HG03378 (cell line): ENCODE data around the gene ANKRD44.

Source experiments
- ATAC-seq: cut with Tn5 transposase; IDR thresholded peaks from one replicate; pipeline ENCODE4 v1.9.1; 2021; ENCODE audit warnings: mild to moderate bottlenecking, moderate library complexity; ENCODE audit not compliant: unreplicated experiment

ANKRD44 gene

DNA sequence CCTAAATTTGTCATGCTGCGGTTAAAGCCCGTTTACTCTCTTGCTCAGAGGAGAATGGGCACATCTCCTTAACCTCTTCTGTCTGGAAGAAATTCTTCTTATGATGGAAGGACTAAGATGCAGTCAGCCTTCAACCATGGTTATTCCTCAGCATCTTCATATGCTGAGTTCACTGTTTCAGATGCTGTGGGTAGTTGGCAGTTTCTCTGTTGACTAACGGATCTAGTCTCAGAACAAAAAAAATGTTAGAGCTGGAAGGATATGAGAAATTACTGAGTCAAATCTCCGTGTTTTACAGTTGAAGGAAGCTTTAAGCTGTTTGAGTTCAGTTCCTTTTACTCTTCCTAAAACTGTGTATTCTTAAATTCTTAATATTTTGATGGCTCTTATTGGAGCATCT is 340.5 kb downstream of the ANKRD44 start:
- no peak for ATAC-seq

DNA sequence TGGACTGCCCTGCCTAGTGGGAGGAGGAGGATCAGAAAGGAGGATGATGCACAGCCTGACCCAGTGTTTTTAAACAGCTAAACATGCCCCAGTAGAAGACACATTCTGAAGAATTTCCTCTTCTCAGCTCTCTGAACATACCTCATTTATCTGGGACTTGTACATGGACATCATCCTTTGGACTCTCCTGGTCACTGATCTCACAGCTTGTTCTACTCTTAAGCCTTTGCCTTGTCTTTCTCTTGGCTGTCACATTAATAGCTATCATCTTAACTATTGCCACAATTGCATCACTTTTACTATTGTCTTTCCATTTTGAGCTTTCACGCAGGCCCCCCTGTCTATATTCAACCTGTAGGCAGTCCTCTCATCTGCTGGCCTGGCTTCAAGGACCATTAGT is 342.1 kb downstream of the ANKRD44 start:
- ATAC-seq = no peak

DNA sequence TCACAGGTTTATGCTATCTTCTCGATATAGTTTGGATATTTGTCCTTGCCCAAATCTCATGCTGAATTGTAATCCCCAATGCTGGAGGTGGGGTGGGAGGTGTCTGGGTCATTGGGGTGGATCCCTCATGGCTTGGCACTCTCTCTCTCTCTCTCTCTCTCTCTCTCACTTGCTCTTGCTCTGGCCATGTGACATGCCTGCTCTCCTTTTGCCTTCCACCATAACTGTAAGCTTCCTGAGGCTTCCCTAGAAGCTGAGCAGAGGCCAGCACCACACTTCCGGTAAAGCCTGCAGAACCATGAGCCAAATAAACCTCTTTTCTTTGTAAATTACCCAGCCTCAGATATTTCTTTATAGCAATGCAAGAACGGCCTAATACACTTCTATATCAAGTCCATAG is 342.8 kb downstream of the ANKRD44 start:
- ATAC-seq = no peak

DNA sequence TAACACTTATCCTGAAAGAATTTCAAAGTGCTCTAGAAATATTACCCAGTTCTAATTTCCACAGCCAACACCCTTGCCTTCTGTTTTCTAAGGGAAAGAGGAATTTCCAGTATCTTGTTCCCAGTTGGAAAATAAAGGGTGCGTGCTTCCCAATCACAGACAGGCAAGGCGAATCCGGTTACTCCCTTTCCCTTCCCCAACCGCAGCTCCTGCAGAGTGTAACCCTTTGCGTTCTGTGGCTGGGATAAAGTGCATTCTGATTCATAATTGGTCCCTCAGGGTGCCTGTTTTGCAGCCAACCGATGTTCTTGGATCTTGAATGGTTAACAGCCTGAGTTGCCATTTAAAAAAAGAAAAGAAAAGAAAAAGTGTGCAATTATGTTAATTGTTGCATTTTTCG is 343.5 kb downstream of the ANKRD44 start:
- no peak for ATAC-seq

DNA sequence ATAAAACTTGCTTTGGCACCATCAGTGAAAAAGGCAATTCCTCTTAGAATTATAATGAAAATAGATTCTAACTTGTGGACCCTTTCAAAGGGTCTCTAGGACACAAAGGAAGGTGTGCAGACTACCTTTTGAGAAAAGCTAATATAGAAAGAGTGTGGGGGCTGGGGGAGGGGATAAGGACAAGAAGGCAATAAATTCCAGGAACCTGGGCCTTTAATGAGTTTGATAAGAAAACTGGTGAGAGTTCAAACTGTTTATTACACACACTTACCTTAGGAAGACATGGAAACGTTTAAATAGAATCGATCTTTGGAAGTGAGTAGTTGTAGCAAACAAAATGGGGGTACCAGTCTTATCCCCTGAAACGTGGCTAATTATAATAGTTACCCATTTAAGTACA is 344.5 kb downstream of the ANKRD44 start:
- ATAC-seq = no peak

DNA sequence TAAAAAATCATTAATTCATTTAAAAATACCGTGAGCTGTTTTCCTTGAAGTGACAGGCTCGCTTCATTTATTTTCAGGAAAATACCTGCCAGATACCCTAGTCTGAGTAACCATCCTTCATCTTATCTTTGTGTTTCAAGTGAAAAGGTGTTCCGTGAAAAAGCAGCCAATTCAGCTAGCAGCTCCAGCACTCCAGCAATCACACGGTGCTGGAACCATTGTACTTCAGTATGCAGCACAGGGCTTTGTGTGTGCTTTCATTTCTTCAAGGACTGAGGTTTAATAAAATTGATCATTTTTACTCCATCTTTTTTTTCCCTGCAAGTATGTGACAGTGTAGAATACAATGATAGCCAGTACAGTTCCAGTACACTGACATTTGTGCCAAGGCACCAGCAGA is 344.9 kb downstream of the ANKRD44 start:
- ATAC-seq = no peak

DNA sequence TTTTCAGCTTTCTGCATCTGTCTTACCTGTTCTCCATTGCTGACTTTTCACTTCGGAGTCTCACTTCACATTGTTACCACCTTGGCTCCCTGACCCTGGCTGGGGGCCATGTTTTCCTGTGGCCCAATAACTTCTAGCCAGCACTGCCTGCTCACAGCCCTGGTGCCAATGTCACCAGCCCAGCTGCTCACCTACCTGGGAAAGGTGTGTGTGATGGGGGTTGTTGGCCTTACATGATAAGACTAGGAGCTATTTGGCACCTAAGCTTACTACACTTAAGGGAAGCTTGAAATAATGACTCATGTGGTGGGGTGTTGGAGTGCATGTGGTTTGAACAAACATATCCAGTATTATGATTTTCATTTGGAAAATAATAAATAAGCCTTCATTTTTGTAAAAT is 346.6 kb downstream of the ANKRD44 start:
- ATAC-seq = no peak

DNA sequence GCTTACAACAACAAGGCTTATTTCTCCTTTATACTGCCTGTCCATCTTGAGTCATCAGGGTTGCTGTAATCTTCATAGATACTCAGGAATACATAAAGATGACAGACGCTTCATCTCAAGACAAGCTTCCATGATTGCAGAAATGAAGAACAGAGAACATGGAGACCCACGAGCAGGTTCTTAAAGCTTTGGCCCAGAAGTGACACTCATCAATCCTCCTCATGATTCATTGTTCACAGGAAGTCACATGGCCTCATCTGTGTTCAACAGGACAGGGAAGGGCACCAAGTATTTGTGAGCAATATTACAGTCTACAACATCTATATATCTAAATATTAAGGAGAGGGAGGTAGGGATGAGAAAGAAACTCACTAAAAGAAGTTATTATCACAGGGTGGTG is 347.5 kb downstream of the ANKRD44 start:
- ATAC-seq = no peak

DNA sequence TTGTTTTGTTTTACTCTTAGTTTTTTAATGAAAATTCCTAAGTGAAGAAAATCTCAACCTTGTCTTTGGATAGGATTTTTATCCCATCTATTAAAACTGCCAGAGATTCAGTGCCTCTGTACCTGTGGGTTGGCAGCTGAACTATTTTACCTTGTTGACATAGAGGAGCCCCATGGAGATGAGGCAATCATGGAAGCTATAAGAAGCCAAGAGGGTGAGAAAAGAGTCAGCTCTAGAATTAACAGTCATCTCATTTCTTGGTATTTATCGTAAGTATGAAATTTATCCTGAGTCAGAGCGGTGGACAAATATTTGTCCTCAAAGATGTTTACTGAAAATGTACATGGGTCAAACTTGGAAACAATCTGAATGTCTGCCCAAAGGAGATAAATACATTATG is 348.3 kb downstream of the ANKRD44 start:
- ATAC-seq = no peak

DNA sequence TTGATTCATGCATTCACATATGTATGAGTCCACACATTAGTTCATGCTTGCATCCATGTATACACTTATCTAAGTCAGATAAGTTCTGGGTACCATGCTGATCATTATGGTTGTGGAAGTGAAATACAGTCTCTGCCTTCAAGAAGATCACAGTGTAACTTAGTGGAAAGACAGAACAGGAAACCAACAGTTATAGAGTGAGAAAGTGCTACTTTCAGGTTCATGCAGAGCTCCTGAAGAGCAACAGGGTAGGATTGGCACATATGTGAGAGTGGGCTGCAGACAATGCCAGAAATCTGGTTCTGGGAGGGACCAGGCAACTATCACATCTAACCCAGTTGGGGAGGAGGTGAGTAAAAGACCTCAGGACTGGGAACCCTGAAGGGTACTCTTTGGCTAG is 348.7 kb downstream of the ANKRD44 start:
- ATAC-seq = peak; percentile 97

DNA sequence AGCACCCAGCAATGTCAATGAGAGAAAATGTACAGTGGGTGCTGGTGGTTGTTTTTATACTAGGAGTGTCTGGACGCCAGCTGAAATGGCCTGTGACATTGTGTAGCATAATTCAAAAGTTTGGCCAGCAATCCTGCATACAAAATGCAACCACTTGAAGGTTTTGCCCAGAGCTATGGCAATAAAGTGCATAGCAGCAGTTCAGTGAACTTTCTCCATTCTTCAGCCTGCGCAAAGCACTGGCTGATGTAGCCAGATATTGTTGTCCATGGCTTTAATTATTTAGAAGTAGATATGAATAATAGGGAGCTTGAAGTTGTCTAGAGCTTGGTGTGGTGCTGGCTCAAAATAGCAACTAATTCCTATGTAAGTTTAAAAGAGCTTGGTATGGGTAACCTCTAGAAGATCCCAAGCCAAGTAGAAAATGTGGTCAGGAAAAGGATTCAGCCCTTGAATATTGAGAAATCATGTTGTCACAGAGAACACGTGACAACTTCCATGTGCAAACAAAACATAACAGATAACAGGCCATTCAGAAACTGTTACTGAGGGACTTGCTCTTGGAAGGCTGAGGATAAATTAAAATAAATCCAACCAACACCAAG is 350.7 kb downstream of the ANKRD44 start:
- ATAC-seq = no peak

DNA sequence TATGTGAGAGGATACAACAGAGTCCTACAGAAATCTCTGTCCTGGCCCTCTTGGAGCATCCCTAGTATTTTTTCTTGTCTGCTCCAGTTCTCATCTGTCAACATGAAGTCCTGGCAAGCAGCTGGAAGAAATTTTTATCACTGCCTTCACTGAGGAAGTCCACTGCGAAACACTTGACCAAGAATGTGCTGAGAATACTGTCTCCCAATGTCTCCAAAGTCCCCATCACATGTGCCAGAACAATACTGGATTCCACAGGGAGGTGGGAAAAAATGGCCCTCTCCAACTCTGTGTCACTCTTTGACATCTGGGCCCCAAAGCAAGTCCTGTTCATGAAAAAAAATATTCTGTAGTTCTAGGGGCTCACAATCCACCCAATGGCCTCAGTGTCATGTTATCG is 351.3 kb downstream of the ANKRD44 start:
- no peak for ATAC-seq

DNA sequence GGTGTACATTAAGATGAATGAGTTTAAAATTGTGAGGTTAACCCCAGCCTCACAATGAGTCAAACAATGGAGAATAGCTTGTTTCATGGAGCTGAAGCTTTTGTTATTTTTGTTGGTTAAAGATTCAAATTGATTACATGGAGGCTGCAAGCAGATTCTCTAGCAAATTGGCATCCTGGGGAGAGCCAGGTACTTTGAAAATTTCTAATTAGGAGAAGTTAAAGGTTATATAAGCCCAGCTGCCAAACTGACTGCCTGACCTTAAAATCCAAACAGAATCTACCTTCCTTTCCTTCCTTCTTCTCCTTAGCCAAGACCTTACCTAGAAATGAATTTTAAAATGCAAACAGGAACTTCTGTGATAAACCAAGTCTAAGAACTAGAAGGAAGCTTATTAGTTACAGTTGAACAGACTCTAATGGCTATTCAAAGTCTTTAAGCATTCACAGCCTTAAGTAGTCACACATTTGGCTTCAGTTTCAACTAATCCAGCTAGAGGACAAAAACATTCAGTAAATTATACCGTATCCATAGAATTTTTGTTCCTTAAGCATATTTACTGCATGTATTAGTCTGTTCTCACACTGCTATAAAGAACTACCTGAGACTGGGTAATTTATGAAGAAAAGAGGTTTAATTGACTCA is 352.6 kb downstream of the ANKRD44 start:
- ATAC-seq = no peak

DNA sequence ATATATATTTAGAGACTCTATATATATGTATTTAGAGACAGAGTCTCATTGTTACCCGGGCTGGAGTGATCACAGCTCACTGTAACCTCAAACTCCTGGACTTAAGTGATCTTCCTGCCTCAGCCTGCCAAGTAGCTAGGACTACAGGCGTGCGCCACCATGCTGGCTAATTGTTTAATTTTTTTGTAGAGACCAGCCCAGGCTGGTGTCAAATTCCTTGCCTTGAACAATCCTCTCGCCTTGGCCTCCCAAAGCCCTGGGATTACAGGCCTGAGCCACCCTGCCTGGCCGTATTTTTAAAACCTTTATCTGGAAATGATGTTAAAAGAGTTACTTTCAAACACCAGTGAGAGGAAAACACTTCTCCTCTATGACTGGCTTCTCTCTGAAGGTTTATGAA is 353.1 kb downstream of the ANKRD44 start:
- no peak for ATAC-seq

DNA sequence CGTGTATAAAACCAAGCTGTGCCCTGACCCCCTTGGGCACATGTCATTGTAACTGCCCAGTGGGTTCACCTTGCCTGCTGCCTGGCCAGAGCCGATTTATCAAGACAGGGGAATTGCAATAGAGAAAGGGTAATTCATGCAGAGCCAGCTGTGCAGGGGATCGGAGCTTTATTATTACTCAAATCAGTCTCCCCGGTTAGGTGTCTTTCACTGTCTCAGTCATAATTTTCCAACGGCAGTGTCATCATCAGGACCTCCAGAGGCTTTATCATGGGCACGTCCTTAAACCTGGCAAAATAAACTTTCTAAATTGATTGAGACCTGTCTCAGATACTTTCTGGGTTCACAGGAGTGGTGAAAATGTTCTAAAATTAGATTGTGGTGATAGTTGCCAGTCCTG is 354.5 kb downstream of the ANKRD44 start:
- no peak for ATAC-seq

DNA sequence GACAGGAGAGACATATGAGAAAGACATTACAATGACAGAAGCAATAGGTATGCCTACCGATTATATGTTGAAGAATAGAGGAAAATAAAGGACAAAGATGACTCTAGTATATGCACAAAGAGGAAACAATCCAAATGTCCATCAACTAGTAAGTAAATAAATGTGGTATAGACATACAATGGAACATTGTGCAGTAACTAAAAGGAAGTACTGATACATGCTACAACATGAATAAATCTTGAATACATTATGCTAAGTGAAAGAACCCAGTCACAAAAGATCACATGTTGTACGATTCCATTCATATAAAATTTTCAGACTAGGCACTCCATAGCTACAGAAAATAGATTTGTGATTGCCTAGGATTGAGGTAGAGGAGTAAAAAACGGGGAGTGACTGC is 355.5 kb downstream of the ANKRD44 start:
- no peak for ATAC-seq

DNA sequence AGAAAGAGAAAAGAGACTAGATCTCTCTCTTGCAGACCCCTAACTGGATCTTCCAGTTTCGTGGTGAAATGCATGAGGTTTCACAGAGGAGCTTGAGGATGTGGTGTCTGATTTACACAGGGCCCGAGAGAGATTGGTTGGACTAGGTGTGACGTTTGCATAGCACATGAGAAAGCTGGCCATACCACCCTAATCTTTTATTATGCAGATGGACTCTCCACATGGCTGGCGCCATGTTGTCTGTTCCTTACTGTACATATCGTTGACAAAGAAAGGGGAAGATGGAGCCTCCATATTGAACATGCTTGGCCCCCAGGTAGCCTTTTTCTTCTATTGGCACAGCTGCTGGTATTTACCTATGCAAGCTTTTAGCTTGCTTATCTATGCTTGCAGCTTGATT is 356.6 kb downstream of the ANKRD44 start:
- no peak for ATAC-seq

DNA sequence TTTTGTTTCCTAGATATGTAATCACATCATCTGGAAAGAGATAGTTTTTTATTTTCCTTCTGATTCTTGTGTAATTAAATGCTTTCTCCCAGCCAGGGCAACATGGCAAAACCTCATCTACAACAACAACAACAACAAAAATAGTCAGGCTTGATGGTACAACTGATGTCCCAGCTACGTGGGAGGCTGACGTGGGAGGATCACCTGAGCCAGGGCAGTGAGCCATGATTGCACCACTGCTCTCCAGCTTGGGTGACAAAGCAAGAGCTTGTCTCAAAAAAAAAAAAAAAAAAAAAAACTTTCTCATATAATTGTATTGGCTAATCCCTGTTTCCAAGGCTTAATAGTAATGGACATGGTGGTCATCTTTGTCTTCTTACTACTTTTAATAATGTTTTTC is 357.6 kb downstream of the ANKRD44 start:
- no peak for ATAC-seq

DNA sequence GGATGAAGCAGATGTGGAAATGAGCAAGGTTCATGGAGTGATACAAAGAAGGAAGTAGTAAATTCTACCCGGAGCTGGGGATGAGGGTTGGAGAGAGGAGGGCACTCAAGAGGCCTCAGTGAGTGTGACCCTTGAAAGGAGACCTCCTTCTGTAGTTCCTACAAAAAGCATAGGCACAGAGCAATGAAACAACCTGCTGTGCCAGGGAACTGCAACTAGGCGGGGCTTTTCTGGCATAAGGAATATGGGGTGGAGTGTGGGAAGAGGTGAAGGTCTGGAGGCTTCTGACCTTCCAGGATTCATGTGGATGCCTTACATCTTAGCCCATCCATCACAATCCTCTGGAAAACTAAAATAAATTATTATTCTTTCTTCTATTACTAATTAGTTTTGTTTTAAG is 358.6 kb downstream of the ANKRD44 start:
- no peak for ATAC-seq

DNA sequence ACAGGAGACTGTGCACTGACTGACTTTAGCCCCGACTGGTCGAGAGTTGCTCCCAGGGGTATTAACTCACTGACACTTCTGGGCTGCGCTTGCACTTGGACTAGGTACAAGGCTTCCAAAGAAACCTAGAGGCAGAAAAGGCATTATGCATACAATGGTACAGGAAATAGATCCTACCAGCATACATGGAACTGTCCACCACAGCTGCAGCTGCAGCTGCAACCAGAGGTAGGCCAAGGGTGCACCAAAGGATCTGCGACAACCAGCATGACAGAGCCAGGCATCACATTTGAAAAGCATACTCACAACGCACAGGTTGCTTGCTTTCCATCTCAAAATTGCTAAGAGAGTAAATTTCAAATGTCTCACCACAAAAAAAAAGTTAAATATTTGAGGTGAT is 361.5 kb downstream of the ANKRD44 start:
- ATAC-seq = no peak

DNA sequence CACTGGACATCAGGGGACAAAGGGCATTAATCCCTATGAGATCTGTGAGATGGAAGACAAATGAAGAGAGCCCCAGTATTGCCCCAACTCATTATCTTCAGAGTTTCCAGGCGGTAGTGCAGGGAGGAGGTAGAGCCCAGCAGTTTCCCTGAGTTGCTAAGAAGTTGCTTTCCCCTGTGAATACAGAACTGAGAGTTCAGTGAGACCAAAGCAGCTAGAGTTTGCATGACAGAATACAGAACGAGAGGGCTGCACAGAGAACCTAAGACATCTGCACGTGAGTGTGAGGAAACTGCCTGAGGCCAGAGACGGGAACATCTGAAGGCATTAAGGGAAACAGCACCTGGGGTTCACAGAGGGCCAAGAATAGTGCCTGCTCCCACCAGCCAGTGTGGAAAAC is 366.0 kb downstream of the ANKRD44 start:
- ATAC-seq = peak; percentile 82

DNA sequence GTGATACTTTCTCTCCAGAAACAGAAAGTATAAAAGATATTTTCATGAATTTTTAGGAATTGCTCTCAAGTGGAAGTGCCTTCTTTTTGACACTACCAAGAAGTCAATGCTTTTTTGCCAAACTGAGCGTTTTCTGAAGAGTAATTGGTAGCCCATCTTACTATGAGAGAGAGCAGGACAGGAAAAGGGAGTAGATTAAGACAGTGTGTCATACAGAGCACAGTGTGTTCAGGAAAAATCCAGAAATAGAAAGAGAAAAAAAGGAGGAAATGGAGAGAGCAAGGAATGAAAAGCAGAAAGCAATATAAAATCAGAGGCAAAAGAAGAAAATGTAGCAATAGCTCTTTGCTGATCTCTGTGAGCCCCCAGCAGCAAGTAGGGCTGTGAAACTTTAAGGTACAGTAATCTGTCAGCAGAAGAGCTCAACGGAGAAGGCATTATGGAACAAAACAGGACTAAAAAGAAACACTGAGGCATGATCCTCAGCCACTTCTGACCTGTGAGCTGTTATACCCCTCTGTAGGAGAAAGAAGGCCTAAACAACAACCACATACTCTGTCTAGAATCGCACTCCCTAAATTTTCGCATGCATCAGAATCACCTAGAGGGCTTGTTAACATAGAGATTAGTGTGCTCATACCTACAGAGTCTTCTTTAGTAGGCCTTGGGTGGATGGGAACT is 369.0 kb downstream of the ANKRD44 start:
- ATAC-seq = no peak

DNA sequence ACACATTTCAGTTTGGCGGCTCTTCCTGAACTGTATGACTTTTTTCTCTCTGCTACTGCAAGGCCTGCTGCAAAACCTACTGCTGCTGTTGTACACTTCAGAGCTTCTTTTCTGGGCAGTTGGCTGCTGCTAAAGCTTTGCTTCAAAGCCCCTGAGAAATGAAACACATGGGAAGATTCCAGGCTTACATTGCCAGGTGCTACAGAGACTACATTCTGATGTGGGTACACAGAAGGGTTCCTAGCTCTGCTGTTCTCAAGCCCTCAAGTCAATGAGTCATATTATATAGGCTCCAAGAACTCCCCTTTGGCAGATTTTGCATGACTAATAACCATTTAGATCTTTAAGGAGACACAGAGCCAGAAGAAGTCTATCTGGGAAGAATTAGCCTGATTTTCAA is 371.2 kb downstream of the ANKRD44 start:
- no peak for ATAC-seq
